ENCODE measurements around the gene NUAK2. TPM values are rescaled to one million over a fixed set of nuclear protein-coding genes. Genes with fewer than 3 reads are reported as not detected.
A peak's percentile ranks its signal among the peaks of the same experiment; 100 is the strongest.

The NUAK2 gene
- total RNA-seq, 1 donor from 2014 or later, result 4.5 TPM

DNA sequence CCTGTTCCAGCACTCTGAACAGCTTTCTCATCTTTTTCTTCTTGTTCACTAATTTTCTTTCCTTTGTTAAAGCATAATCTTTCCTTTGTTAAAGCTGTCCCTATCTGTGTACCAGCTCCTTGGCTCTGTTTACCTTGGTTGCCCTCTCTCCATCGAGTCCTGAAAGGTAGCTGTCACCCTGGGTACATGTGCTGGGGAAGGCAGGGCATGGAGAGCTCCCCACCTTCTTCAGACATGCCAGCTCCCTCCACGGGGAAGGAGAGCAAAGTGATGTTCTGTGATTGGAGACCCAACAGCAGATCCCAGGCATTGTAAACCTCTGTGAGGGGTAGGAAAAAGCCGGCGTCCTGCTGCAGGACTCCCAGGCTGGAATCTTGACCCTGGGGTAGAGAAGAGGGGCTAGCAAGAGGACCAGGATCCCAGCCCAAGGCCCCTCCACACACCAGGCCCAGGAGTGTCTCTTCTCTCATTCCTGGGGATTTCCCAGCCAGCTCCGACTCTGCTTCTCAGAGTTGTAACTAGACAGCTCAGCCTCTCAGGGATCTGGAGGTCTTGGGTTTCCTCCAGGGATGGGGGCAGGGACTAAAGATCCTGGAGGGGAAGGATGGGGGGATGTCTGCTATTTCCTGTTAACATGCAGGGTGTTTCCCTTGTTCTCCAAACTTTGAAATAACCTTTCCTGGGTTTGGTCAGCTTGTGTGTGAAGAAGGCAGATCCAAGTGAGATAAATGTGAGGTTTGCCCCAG, 59.4 kb downstream of the NUAK2 start:
- DNase-seq (ENCODE audit: extremely low spot score, unreplicated experiment), result no peak
- H3K36me3 Mint-ChIP-seq (ENCODE audit: unreplicated experiment), result no peaks in the 10 kb centered on the region
- TF ChIP-seq, protein P1, sequence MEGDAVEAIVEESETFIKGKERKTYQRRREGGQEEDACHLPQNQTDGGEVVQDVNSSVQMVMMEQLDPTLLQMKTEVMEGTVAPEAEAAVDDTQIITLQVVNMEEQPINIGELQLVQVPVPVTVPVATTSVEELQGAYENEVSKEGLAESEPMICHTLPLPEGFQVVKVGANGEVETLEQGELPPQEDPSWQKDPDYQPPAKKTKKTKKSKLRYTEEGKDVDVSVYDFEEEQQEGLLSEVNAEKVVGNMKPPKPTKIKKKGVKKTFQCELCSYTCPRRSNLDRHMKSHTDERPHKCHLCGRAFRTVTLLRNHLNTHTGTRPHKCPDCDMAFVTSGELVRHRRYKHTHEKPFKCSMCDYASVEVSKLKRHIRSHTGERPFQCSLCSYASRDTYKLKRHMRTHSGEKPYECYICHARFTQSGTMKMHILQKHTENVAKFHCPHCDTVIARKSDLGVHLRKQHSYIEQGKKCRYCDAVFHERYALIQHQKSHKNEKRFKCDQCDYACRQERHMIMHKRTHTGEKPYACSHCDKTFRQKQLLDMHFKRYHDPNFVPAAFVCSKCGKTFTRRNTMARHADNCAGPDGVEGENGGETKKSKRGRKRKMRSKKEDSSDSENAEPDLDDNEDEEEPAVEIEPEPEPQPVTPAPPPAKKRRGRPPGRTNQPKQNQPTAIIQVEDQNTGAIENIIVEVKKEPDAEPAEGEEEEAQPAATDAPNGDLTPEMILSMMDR (IDR thresholded peaks at IDR 0.05), result no peak
- H3K27ac Mint-ChIP-seq (ENCODE audit: unreplicated experiment), result peak overlapping the region; percentile 72
- H3K9me3 Mint-ChIP-seq (ENCODE audit: unreplicated experiment), result no peaks in the 10 kb centered on the region
- peaks cover 42% of the 10 kb centered on the region for H3K4me1 Mint-ChIP-seq (ENCODE audit: unreplicated experiment)
- H3K27me3 Mint-ChIP-seq (ENCODE audit: unreplicated experiment), result no peaks in the 10 kb centered on the region
- no peak overlapping the region for H3K4me3 Mint-ChIP-seq (ENCODE audit: unreplicated experiment)

DNA sequence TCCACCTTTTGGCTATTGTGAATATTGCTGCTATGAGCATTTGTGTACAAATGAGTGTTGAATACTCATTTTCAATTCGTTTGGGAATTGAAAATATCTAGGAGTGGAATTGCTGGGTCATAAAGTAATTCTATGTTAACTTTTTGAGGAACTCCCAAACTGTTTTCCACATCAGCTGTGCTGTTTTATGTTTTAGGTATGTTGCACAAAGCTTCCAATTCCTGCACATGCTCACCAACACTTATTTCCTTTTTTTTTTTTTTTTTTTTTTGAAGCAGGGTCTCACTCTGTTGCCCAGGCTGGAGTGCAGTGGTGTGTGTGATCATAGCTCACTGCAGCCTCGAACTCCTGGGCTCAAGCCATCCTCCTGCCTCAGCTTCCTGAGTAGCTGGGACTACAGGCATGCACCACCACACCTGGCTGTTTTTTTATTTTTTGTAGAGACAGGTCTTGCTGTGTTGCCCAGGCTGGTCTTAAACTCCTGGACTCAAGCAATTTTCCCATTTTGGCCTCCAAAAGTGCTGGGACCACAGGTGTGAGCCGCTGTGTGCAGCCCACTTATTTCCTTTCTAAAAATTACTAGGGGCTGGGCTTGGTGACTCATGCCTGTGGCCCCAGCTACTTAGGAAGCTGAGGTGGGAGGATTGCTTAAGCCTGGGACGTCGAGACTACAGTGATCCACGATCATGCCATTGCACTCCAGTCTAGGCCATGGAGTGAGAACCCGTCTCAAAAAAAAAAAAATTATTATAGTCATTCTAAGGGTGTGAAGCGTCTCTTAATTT, 60.4 kb downstream of the NUAK2 start:
- Mint-ChIP-seq H3K36me3 (ENCODE audit: unreplicated experiment) (no peaks in the 10 kb centered on the region), H3K4me3 (ENCODE audit: unreplicated experiment) (no peak overlapping the region), H3K27me3 (ENCODE audit: unreplicated experiment) (no peaks in the 10 kb centered on the region), H3K4me1 (ENCODE audit: unreplicated experiment) (peaks cover 45% of the 10 kb centered on the region), H3K9me3 (ENCODE audit: unreplicated experiment) (no peaks in the 10 kb centered on the region), H3K27ac (ENCODE audit: unreplicated experiment) (peak overlapping the region; percentile 27)
- no peak for DNase-seq (ENCODE audit: extremely low spot score, unreplicated experiment)
- TF ChIP-seq, protein P1 (IDR thresholded peaks at IDR 0.05), result no peak

DNA sequence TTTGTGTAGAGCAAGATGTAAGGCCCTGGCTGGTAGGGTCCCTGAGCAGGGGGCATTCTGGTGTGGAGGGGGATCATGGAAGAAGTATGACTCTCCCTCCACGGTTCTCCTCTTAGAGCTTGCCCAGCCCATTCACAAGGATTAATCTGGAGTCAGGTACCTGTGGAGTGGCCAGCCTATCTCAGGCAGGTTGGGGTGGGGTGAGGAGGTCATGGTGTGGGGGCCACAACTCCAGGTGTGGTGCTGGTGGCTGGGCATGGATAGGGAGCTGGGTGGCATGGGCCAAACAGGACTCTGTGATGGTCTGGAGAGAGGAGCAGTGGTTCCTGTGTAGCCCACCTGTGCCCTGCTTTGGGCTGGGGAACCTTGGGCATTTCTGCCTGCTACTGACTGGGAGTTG, 61.5 kb downstream of the NUAK2 start:
- Mint-ChIP-seq H3K27ac (ENCODE audit: unreplicated experiment) (peak overlapping the region; percentile 97), H3K9me3 (ENCODE audit: unreplicated experiment) (no peaks in the 10 kb centered on the region), H3K4me1 (ENCODE audit: unreplicated experiment) (peaks cover 46% of the 10 kb centered on the region), H3K36me3 (ENCODE audit: unreplicated experiment) (no peaks in the 10 kb centered on the region), H3K4me3 (ENCODE audit: unreplicated experiment) (no peak overlapping the region), H3K27me3 (ENCODE audit: unreplicated experiment) (no peaks in the 10 kb centered on the region)
- TF ChIP-seq, protein P1 (IDR thresholded peaks at IDR 0.05), result no peak
- DNase-seq (ENCODE audit: extremely low spot score, unreplicated experiment), result no peak

DNA sequence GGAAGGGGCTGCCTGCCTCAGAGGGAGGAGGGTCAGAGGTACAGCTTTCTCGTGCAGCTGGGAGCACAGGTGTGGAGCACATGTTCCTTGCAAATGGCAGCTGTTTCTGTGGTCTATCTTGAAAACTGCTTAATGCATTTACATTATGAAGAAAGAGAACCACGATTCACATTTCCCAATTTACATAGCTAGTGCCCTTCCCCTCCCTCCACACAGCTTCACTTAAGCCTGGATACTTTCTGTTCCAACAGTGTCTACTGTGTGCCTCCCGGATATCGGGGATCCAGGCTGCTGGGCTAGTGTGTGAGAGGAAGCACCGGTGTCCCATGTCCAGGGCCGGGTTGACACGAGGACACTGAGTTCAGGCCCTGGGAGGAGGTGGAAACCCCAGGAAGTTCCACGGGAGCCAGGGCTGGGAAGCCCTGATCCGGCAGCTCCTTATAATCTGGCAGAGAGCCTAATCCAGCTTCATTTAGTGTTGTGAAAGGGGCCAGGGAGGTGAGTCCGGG, 62.2 kb downstream of the NUAK2 start:
- TF ChIP-seq, protein P1 (IDR thresholded peaks at IDR 0.05), result no peak
- H3K4me1 Mint-ChIP-seq (ENCODE audit: unreplicated experiment), result peaks cover 46% of the 10 kb centered on the region
- H3K9me3 Mint-ChIP-seq (ENCODE audit: unreplicated experiment), result no peaks in the 10 kb centered on the region
- H3K4me3 Mint-ChIP-seq (ENCODE audit: unreplicated experiment), result no peak overlapping the region
- no peaks in the 10 kb centered on the region for H3K27me3 Mint-ChIP-seq (ENCODE audit: unreplicated experiment)
- H3K27ac Mint-ChIP-seq (ENCODE audit: unreplicated experiment), result peak overlapping the region; percentile 97
- no peak for DNase-seq (ENCODE audit: extremely low spot score, unreplicated experiment)
- no peaks in the 10 kb centered on the region for H3K36me3 Mint-ChIP-seq (ENCODE audit: unreplicated experiment)

DNA sequence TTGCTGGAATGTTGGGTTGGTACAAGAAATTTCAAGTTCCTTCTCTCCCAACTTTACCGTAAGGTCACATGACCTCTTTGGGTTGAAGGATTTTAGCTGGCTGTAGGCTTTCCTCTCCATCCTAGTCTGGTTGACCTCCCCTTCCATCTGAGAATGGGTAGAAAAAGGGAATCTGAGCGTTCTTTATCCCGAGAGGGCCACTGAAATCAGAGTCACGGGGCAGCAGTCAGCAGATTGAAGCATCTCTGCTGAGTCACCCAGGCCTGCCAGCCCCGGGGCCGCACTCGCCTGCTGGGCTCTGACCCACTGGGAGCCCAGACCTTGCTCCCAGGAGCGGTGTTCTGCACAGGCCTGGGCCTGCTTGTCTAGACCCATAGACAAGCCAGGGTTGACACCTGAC, 62.8 kb downstream of the NUAK2 start:
- H3K36me3 Mint-ChIP-seq (ENCODE audit: unreplicated experiment), result no peaks in the 10 kb centered on the region
- no peak for DNase-seq (ENCODE audit: extremely low spot score, unreplicated experiment)
- peak overlapping the region; percentile 97 for H3K27ac Mint-ChIP-seq (ENCODE audit: unreplicated experiment)
- H3K27me3 Mint-ChIP-seq (ENCODE audit: unreplicated experiment), result no peaks in the 10 kb centered on the region
- peaks cover 46% of the 10 kb centered on the region for H3K4me1 Mint-ChIP-seq (ENCODE audit: unreplicated experiment)
- H3K9me3 Mint-ChIP-seq (ENCODE audit: unreplicated experiment), result no peaks in the 10 kb centered on the region
- TF ChIP-seq, protein P1 (IDR thresholded peaks at IDR 0.05), result no peak
- H3K4me3 Mint-ChIP-seq (ENCODE audit: unreplicated experiment), result no peak overlapping the region

Measured in osteocyte (in vitro differentiated cells).